ENCODE data around the gene GLRX3.

Gene GLRX3

DNA sequence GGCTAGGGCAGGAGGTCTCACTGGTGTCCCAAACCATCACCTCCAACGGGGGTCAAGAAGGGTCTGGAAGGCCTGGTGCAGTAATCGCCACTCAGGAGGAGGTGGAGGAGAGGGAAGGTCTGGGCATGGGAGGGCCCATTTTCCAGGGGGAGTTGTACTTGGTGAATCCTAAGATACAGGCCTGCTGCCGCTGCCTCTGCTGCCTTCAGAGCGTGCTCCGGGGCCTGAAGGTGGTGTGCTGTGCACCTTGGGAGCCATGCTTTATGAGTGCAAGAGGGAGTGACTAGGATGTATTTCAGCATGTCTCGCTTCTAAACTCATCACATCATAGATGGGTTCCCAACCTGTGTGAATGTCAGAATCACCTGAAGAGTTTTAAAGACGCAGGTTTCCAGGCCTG lies 78.2 kb downstream of the GLRX3 start:
- no peak for DNase-seq

DNA sequence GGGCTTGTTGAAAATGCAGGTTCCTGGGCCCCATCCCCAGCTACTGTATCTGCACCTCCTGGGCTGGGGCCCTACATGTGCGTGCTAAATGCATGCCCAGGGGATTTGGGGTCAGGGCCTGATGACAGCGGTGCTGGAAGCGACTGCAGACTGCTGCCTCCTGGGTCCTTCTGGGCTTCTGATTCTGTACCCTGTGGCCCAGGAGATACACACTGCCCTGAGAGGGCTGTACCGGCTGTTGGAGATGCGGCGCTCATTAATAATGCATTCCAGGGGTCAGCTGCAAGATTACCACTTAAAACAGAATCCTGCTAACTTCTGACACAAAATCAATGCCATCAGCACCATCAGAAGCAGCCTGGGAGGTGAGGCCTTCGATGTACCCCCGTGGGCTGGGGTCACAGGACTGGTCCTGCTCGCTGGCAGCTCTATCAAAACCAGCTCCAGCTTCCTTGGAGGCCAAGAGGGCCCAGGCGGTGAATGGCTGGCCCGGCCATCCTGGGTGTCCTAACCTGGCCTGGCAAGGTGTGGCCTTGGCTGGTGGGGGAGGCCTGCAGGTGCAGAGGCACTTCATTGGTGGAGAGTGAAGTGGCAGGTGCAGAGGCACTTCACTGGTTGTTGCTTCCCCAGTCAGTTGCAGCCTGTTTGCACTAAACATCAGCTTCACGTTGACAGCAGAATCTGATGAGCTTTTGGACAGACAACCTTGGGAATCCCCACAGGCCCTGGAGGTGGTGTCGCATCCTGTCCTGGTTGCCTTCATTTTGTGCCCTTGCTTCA lies 79.2 kb downstream of the GLRX3 start:
- no peak for DNase-seq

DNA sequence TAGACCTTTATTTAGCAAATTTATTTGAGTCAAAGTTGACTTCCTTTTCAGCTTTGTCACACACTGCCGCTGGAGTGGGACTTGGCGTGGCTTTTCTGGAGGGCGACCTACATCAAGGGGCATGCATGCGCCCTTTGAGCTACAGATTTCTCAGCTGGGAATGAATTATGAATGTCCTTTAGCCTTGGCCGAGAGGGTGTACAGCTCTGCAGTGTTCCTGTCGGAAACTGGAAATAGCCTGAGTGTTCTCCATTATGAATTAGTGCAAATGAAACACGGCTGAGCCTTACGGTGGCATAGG lies 79.7 kb downstream of the GLRX3 start:
- DNase-seq, result no peak

DNA sequence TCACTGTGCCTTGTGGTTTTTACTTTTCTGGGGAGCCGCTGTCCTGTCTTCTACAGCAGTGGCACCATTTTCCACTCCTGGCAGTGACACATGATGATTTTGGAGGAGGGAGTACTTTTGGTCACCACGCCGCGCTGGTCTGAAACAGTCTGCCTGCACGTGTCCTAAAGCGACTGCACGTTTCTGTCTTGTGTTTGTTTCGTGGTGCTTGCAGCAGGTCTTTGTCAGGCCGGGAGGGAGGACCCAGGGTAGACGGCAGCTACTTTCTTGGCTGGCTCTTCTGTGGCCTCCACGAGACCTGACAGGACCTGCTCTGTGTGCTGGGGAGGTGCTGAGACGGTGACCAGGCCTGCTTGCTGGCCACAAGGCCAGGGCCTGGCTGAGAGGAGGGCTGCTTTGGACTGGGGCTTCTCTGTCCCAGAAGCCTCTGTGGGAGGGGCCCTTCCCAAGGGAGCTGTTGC lies 82.0 kb downstream of the GLRX3 start:
- DNase-seq, result no peak

DNA sequence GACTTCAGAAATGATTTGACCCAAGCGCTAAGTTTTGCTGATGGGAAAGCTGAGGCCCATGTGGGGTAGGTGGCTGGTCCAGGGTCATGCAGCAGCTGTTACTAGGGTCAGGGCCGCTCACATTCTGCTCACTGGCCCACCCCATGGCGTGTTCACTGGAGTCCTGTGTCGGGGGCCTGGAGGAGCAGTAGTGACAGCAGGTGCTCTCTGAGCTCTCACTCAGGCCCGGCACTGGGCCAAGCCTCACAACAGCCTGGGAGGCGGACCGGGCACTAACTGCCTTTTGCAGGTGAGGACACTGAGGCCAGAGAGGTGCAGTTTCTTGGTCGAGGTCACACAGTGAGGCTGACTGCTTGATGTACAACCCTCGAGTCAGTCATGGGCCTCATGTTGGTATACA lies 82.7 kb downstream of the GLRX3 start:
- DNase-seq, result no peak

DNA sequence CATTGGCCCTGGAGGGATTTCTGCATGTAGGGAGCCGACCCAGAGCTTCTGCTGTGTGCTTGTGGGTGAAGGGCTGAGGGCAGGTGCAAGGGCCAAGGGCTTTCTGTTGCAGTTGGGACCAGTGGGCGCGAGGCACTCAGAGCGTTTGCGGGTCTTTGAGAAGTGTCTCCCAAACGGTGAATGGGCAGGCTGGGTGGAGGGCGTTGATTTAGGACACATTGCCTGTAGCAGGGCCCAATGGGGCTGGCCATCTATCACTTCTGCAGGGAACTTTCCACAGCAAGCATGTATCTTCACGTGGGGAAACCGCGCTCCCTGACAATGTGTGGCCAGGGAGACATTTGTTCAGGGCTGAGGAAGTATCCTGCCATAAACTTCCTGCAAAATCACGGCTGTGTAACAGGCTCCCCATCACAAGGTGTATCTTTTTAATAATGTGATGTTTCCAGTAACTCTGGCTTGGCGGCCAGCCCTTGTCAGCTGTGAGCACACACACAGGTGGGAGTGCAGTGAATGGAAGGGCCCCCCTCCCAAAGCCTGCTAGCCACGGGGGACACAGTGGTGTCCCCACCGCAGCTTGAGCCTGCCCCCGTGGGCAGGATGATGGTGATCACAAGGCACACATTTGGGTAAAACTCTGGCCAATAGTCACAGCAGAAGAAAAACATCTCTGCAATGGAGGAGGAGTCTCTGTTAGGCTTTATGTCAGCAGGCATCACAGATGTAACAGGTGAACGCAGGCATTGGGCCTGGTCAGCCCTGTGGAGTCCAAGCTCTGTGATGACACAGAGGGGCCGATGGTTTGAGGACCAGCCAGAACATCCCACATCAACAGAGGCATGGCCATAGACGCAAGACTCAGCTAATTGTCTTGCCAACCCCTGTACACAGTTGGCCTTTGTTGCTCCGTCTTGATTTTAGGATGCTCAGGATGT lies 84.3 kb downstream of the GLRX3 start:
- DNase-seq, result no peak

DNA sequence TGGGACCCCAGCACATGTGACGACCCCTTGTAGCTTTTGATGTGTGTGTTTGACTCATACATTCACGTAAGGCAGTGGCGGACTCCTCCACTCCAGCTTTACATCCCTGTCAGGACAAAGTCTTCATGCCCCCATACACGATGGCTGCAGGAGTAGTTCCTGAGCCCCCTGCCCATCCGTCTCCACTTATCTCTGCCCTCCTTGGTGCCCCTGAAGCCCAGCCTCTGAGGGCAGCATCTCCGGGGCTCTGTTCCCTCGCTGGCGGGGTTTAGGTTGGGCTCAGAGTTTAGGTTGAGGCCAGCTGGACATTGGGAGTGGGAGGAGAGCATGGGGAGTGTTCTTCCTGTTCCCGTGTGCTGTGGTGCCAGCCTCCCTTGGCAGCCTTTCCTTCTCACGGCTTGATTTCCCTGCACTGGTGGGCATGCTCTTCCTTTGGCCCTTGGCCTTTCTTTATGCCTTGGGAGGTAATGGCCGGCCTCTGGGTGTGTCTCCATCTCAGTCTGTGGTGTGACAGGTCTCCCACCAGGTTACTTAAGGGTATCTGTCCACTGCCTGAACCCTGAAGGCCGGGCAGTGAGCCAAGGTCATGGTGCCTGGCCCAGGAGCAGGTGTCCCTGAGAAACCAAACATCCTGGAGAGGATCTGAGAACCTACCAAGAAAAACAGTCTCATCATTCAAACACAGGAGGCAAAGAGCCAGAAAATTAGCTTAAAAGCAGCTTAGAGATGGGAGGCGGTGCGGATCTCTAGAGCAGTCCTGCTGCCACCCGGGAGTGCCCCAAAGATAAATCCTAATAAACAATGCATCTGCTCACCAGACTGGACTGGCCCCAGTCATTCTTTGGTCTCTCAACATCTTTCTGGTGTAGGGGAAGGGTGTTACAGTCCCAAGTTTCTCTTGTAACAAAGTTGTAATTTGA lies 85.5 kb downstream of the GLRX3 start:
- DNase-seq, result no peak

DNA sequence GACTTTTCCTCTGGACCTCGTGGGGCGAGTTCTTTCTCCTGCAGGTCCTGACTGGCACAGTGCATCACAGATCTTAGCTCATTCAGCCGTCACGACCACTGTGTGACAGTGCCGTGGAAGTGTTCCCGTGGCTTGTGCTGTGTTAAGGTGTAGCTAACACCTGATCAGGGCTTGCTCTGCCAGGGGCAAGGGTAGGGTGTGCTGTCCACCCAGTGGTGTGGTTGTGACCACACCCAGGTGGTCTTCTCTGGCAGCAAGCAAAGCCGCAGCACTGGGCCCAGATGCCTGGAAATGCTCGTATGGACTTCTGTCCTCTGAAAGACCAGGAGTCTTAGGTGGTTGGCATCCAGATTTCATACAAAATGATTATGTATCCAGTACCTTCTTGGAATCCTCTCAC lies 86.2 kb downstream of the GLRX3 start:
- DNase-seq, result no peak

DNA sequence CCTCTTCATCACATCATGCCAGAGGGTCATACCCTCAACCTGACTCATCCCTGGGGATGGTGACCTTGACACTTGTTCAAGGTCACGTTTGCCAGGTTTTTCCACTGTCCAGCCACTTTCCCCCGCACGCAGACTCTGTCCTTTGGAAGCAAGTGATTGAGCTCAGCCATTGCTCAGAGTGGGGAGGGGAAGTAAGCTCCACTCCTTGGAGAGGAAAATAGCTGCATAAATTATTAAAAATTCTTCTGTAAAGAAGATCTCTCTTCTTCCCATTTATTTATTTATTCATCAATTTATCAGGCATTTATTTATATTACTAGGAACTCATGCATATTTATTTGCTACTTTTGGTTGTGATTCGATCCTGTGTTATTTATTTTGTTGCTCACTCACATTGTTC lies 88.0 kb downstream of the GLRX3 start:
- no peak for DNase-seq

DNA sequence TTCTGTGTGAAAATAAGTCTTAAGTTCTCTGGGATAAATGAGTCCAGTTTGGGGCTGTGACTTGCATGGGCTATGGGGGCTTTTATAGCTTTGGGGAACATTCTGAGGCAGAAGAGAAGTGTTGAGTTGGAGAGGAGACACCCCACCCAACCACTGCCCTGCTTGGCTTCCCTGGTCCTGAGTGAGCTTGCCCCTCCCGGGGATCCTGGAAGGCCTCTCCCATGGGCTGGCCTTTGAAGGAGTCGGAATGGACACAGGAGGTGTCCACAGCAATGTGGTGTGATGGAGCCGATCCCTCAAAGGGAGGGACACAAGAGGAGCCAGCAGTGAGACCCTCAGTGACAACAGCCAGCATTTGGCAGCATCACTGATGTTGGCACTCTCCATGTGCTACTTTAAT lies 89.8 kb downstream of the GLRX3 start:
- no peak for DNase-seq

DNA sequence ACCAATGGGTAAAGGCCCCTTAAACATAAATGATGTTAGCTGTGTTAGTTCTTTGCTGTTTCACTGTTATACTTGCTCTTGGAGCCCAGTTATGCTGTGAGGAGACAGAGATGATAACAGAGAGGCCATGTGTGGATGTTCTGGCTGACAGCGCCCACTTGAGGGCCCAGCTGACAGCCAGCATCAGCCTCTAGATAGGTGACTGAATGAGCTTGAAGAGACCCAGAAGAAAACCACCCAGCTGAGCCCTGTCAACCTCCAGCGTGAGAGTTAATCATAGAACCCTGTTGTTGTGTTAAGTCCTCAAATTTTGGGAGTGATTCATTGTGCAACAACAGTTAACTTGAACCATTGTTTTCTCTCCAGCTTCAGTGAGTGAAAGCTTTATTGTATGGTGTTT lies 91.7 kb downstream of the GLRX3 start:
- no peak for DNase-seq
